Gastroesophageal sphincter (tissue), 3 donors: ENCODE measurements around the gene MAPKBP1.

Experiments
- CTCF ChIP-seq, 4 experiments: fragments of 200-600 bp in 2 of 4; fragments of 450-650 bp in 2 of 4; sonication (generic) in 1 of 4; IDR thresholded peaks; one replicate each; pipeline ENCODE4 v1.5.1; 2017 to 2019; ENCODE audit warnings: antibody characterized with exemption in 4 of 4, mild to moderate bottlenecking in 2 of 4, moderate library complexity in 2 of 4
- EP300 ChIP-seq: sonication (generic); formaldehyde crosslinking; IDR thresholded peaks from one replicate; pipeline ENCODE4 v1.6.1; 2017; ENCODE audit warnings: antibody characterized with exemption, mild to moderate bottlenecking
- POLR2A ChIP-seq, 2 donors: fragments of 450-650 bp; IDR thresholded peaks; one replicate each; pipeline ENCODE4 v1.6.1; 2017; ENCODE audit warnings: antibody characterized with exemption in 2 of 2, mild to moderate bottlenecking in 2 of 2, moderate library complexity in 1 of 2
- POLR2AphosphoS5 ChIP-seq: sonication (generic); formaldehyde crosslinking; IDR thresholded peaks from one replicate; pipeline ENCODE4 v1.6.1; 2017; ENCODE audit warnings: antibody characterized with exemption

- TF ChIP-seq POLR2A (IDR thresholded peaks at IDR 0.05) (no peak), CTCF (IDR thresholded peaks at IDR 0.05) (no peak), EP300 (no peak), POLR2AphosphoS5 (no peak)
Measured at GRCh38 chr15:41828807-41829141, 54.5 kb downstream of the MAPKBP1 start.
